ENCODE results near the gene CFAP61.

Gene CFAP61

DNA sequence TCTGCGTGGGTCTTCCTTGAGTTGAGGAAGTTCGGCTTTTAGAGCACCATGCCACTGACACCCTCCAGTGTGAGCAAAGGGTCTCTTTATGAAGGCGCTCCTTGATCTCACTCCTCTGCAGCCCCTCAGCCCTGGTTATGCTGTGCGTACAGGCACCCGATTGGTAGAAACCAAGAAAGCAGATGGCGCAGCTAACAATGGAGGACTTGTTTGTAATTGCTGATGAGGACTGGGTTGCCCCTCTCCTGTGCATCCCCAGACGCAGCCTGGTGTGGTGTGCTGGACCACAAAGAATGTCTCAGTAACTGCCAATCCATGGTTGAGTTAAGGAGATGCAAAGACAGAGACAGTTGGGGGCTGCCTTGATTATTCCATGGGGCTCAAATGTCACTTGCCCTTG is 345.8 kb downstream of the CFAP61 start:
- DNase-seq (ENCODE audit: low spot score), result no peak

DNA sequence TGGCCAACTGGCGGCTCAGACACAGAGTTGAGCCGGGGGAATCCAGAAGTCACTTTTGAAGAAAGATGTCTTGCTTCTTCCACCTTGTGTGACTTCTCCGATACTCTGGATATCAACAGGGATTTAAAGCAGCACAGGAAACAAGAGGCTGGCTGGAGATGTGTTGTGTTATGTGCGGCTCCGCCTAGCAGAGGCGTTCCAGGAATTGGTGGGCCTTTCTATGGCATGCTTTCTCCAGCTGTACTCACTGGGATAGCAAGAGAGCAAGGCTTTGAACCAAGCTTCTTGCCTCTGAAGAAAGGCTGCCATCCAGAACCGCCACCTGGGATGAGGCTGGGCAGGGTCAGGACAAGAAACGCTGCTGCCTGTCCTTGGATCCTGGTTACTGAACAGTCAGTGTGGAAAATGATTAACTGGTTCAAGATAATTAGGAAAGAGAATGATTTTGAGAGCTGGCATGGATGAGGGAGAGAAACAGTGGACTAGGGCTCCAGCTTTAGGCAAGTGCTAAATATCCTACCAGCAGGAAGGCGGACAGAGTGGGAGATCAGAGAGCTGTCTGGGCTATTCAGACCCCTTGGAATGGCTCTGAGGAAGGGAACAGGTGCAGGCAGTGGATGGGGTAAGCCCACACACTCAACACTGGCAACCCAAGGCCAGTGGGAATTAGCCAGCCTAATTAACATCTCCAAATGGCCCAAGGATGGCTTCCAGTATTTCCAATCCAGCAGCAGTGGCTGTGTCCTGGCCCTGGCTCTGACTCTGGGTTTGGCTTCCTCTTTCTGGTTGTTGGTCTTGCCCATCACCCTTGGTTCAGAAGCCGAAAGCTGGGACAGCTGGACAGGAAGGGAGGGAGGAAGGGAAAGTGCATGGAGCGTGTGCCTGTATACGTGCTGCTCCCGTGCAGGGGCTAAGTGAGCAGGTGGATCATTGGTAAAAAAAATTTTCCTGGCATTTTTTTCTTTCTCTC is 347.5 kb downstream of the CFAP61 start:
- no peak for DNase-seq (ENCODE audit: low spot score)

DNA sequence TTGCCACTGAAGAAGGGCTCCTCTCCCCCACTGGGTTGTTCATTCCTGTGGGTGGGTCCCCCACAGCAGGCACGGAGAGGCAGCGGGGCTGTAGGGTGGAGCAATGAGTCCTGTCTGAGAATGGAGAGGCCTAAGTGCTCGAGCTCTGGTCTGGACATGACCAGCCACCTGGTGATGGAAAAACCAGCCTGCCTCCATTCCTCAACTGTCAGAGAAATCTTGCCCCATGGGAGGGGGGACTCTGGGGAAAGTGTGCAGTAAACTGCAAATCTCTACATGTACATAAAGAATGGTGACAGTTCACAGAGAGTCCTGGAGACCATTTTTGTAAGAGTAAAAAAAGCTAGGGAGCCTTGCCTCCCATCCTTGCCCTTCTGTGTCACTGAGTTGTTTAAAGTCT is 349.7 kb downstream of the CFAP61 start:
- DNase-seq (ENCODE audit: low spot score), result no peak

DNA sequence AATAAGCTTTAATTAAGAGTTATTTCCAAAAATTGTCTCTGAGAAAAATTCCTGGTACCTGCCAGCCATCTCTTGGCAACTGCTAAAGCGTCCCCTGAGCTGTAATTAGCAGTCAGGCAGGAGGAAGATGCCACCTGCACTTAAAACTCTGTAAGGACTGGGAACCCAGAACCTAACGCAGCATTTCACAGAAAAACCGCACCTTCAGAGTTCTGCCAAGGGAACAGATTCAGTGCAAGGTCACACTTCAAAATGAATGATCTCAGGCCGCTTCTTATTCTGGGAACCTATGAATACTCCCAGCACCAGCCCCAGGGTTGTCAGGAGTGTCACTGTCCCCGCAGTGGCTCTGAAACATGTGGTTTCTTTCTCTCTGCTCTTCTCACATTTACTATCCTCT is 352.3 kb downstream of the CFAP61 start:
- DNase-seq (ENCODE audit: low spot score), result no peak

DNA sequence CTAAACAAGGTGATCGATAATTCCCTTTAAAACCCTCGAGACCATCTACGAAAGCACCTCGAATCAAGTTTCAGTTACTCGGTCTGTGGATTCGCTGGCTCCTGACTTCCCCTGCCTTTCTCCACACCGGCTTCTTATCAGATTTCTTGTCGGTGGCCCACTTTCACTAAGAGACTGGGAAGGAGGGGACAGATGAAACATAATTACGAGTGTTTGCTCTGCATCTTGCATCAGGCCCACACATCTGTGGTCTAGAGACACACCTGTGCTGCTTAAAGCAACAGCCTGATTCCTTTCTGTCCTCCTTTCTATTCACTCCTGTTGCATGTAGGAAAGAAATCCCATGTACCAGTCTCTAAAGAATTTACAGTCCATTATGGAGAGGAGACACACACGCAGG is 353.3 kb downstream of the CFAP61 start:
- no peak for DNase-seq (ENCODE audit: low spot score)

DNA sequence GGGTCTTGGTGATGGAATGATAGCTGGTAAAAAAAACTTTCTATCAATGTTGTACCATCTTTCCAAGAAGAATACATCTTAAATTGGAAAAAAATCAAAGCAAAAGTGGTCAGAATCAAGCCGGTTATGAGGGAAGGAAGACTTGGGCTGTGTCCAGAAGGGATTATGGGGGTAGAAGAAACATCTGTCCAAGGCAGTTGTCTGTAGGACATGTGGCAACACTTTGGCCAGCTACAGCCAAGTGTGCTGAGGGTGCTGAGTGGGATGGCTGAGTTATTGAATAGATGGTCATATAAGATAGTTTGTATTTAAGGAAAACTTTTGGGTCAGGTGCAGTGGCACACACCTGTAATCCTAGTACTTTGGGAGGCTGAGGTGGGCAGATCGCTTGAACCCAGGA is 354.0 kb downstream of the CFAP61 start:
- no peak for DNase-seq (ENCODE audit: low spot score)

DNA sequence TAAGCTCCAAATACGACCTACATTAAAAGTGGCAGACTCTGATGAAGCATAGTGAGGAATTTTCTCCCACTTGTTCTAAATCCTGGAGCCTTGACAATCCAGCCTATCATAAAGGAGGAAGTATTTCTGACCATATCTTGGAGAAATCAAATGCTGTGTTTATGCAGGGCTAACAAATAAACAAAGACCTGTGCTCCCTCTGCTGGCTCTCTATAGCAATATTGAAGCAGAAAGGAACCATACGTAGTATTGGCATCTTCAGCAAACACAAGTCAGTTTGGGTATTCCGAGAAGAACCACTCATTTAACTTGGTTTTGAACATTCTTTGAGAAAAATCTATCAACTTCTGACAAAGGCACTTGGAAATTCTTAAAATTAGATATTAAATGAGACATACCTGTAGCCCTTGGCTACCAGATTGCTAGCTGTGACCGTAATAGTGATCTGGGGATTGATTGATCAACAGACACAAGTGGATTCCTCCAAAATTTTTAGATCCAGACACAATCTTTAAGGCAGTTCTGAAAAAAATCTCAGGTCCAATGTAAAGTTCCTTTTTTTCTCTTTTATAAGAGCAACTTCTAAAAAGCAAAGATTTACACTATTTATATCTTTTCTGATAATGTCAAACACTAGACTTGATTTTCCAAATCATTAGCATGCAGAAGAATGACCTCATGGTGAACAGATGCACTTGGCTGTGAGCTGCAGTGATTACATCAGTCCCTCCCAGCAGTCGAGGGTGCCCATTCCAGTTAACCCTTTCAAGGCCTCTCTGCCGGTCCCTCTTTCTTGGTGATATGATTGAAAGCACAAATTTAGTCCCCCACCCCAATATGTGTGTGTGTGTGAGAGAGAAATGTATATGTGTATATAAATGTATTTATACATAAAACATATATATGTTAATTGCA is 355.8 kb downstream of the CFAP61 start:
- DNase-seq (ENCODE audit: low spot score), result no peak

DNA sequence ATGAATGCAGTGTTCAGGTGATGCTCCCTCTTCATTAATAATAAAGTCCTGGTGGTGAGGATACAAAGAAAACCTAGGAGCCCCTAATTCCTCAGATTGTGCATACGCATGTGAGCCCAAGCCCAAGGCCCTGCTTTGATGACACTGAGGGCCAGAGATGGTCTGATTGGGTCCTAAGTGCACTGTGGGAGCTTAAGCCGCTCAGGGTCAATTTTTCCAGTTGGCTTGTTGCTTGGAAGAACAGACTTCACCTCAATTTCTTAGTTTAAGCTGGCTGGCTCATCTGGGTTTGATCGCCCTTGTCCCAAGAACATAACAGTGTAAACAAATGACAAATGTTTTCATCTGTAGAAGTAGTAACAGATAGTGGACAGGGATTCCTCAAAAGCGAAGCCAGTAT is 357.0 kb downstream of the CFAP61 start:
- DNase-seq (ENCODE audit: low spot score), result no peak

Data from CD4-positive, alpha-beta T cell treated with Interleukin-2 at 100 ng/mL for 4 hours (primary cell).